PC-3 (cell line): ENCODE measurements around the gene CNPY1. TPM values are rescaled to one million over a fixed set of nuclear protein-coding genes. Genes with fewer than 3 reads are reported as not detected.

Experiments
- ATAC-seq: fragments of 200-7000 bp; cut with Tn5 transposase; 2 replicates; pipeline ENCODE4 v1.9.1; 2020; ENCODE audit warnings: mild to moderate bottlenecking, moderate library complexity
- BruUV-seq: library from RNA; stranded (reverse); fragments of 400-500 nt; replicated peaks from 2 replicates; lab custom pipeline; 2021; lab: Mats Ljungman, UMichigan
- CTCF ChIA-PET: fragments of 300-600 bp; sonication (Branson Sonifier 250); formaldehyde crosslinking; loops from one replicate; lab custom pipeline; 2022; ENCODE audit warnings: antibody characterized with exemption; lab: Charles Lee
- POLR2A ChIA-PET: fragments of 300-600 bp; sonication (Branson Sonifier 250); formaldehyde crosslinking; loops from one replicate; lab custom pipeline; 2022; ENCODE audit warnings: antibody characterized with exemption; ENCODE audit not compliant: unreplicated experiment; lab: Charles Lee
- DNase-seq: peaks from one replicate; pipeline ENCODE4 v3.0.0-alpha.2; 2015
- H2AFZ ChIP-seq: fragments of 300-600 bp; sonication (generic); 2 replicates; pipeline ENCODE4 v1.6.0; 2016; ENCODE audit warnings: antibody characterized with exemption, low read length
- H3F3A ChIP-seq: fragments of 300-600 bp; sonication (generic); one replicate; pipeline ENCODE4 v1.6.0; 2017; ENCODE audit warnings: antibody characterized with exemption, low read length, control low read depth, mild to moderate bottlenecking; ENCODE audit not compliant: unreplicated experiment
- H3K27ac ChIP-seq: fragments of 300-600 bp; sonication (generic); 2 replicates; pipeline ENCODE4 v1.5.1; 2016; ENCODE audit warnings: mild to moderate bottlenecking, low read length
- H3K27me3 ChIP-seq: fragments of 300-600 bp; sonication (generic); 2 replicates; pipeline ENCODE4 v1.6.1; 2016; ENCODE audit warnings: low read length, mixed read lengths
- H3K36me3 ChIP-seq: fragments of 300-600 bp; sonication (generic); 2 replicates; pipeline ENCODE4 v1.6.1; 2016; ENCODE audit warnings: low read depth, mixed run types, low read length, mixed read lengths
- H3K4me1 ChIP-seq: fragments of 300-600 bp; sonication (generic); 2 replicates; pipeline ENCODE4 v1.5.1; 2016; ENCODE audit warnings: low read length; ENCODE audit not compliant: insufficient read depth
- H3K4me2 ChIP-seq: fragments of 300-600 bp; sonication (generic); 2 replicates; pipeline ENCODE4 v1.6.0; 2016; ENCODE audit warnings: low read length
- H3K4me3 ChIP-seq: fragments of 300-600 bp; sonication (generic); 2 replicates; pipeline ENCODE4 v1.5.1; 2016; ENCODE audit warnings: mild to moderate bottlenecking, low read length, mixed read lengths
- H3K79me2 ChIP-seq: fragments of 300-600 bp; sonication (generic); 2 replicates; pipeline ENCODE4 v1.6.1; 2017; ENCODE audit warnings: low read length, mixed read lengths
- H3K9ac ChIP-seq: fragments of 300-600 bp; sonication (generic); 2 replicates; pipeline ENCODE4 v1.6.0; 2016; ENCODE audit warnings: mild to moderate bottlenecking, low read length
- H3K9me2 ChIP-seq: fragments of 300-600 bp; sonication (generic); replicated peaks from 2 replicates; pipeline ENCODE4 v1.6.1; 2016; ENCODE audit warnings: mixed run types, low read length, mixed read lengths
- H3K9me3 ChIP-seq: fragments of 300-600 bp; sonication (generic); 2 replicates; pipeline ENCODE4 v1.6.1; 2016; ENCODE audit warnings: low read length, mixed read lengths
- H4K20me1 ChIP-seq: fragments of 300-600 bp; sonication (generic); 2 replicates; pipeline ENCODE4 v1.6.1; 2016; ENCODE audit warnings: low read length, mixed read lengths
- EZH2 ChIP-seq: fragments of 300-600 bp; sonication (generic); IDR thresholded peaks from one replicate; pipeline ENCODE4 v1.6.1; 2017; ENCODE audit warnings: antibody characterized with exemption, mild to moderate bottlenecking, low read length; ENCODE audit not compliant: unreplicated experiment
- EZH2phosphoT487 ChIP-seq: fragments of 300-600 bp; sonication (generic); IDR thresholded peaks from 2 replicates; pipeline ENCODE4 v1.6.1; 2018; ENCODE audit warnings: mild to moderate bottlenecking, antibody characterized with exemption, low read length, borderline replicate concordance
- intact Hi-C: fragments of 100-400 bp; cut with micrococcal nuclease; formaldehyde crosslinking; loops from 2 replicates; pipeline ENCODE4 v1.9.0; 2023
- total RNA-seq: library from RNA; depleted of rRNA; stranded (reverse); fragments of >200 nt; gene quantifications from 2 replicates; pipeline ENCODE4 v1.2.3, GENCODE V29; 2014
- TF ChIP-seq, protein P1 (sequence below): fragments of 300-600 bp; sonication (generic); conservative IDR thresholded peaks from 2 replicates; pipeline ENCODE4 v1.5.1; 2017; ENCODE audit warnings: antibody characterized with exemption, low read depth, mild to moderate bottlenecking, low read length

The CNPY1 gene
- total RNA-seq, 1 experiment from 2014 or later = not detected

DNA sequence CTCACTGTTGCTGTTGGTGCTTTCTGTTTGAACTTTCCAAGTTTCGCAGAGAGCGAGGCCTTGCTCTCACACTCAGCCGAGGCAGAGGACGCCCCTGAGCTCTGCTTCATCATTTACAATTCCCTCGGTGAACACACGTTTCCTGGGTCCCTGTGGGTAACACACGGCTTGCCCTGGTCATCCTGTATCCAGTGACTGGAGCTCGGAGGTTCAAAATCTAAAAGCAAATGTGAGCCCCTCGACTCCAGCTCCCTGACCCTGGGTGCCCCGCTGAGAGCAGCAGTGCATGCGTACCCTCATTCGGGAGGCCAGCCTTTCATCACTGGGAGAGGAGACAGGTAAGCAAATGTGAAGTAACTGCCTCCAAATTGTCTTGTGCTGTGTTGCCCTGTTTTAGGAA, 5.8 kb downstream of the CNPY1 start:
- H3K4me2 ChIP-seq = no peak overlapping the region
- H4K20me1 ChIP-seq = no peaks in the 10 kb centered on the region
- no peak overlapping the region for H3K9ac ChIP-seq
- no peaks in the 10 kb centered on the region for H3F3A ChIP-seq
- CTCF ChIA-PET = no interaction called here
- DNase-seq = no peak
- no peaks in the 10 kb centered on the region for H3K4me1 ChIP-seq
- ATAC-seq = no peak
- no peak overlapping the region for H3K4me3 ChIP-seq
- no peaks in the 10 kb centered on the region for H3K9me2 ChIP-seq
- H3K9me3 ChIP-seq = no peaks in the 10 kb centered on the region
- TF ChIP-seq, protein P1, sequence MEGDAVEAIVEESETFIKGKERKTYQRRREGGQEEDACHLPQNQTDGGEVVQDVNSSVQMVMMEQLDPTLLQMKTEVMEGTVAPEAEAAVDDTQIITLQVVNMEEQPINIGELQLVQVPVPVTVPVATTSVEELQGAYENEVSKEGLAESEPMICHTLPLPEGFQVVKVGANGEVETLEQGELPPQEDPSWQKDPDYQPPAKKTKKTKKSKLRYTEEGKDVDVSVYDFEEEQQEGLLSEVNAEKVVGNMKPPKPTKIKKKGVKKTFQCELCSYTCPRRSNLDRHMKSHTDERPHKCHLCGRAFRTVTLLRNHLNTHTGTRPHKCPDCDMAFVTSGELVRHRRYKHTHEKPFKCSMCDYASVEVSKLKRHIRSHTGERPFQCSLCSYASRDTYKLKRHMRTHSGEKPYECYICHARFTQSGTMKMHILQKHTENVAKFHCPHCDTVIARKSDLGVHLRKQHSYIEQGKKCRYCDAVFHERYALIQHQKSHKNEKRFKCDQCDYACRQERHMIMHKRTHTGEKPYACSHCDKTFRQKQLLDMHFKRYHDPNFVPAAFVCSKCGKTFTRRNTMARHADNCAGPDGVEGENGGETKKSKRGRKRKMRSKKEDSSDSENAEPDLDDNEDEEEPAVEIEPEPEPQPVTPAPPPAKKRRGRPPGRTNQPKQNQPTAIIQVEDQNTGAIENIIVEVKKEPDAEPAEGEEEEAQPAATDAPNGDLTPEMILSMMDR = no peak
- TF ChIP-seq EZH2phosphoT487 (no peak), EZH2 (no peak)
- intact Hi-C loops = no loop called here
- no peak overlapping the region for H3K27ac ChIP-seq
- H3K27me3 ChIP-seq = peaks cover 64% of the 10 kb centered on the region
- no peak overlapping the region for H2AFZ ChIP-seq
- no TSS peak for BruUV-seq
- H3K36me3 ChIP-seq = no peaks in the 10 kb centered on the region
- no peaks in the 10 kb centered on the region for H3K79me2 ChIP-seq
- POLR2A ChIA-PET = no interaction called here

- H3K9me3 ChIP-seq = no peaks in the 10 kb centered on the region
- peaks cover 3% of the 10 kb centered on the region; the same call in 1 of the 2 replicates for H3K4me1 ChIP-seq
- no peak for TF ChIP-seq EZH2
- TF ChIP-seq, protein P1 = no peak
- no peak for TF ChIP-seq EZH2phosphoT487
- POLR2A ChIA-PET = no interaction called here
- no peak overlapping the region for H3K4me3 ChIP-seq
- DNase-seq (no peak), ATAC-seq (no peak)
- H4K20me1 ChIP-seq = no peaks in the 10 kb centered on the region
- CTCF ChIA-PET = no interaction called here
- H3K4me2 ChIP-seq = no peak overlapping the region
- no peak overlapping the region for H3K27ac ChIP-seq
- intact Hi-C loops = no loop called here
- peaks cover 68% of the 10 kb centered on the region for H3K27me3 ChIP-seq
- H3K9me2 ChIP-seq = no peaks in the 10 kb centered on the region
- H3K36me3 ChIP-seq = no peaks in the 10 kb centered on the region
- H2AFZ ChIP-seq = no peak overlapping the region
- H3F3A ChIP-seq = no peaks in the 10 kb centered on the region
- no peak overlapping the region for H3K9ac ChIP-seq
- BruUV-seq = no TSS peak
- no peaks in the 10 kb centered on the region for H3K79me2 ChIP-seq
Measured at GRCh38 chr7:155538293-155538692, 8.1 kb downstream of the CNPY1 start.

GRCh38 chr7:155536451-155536850, 9.9 kb downstream of the CNPY1 start:
- ChIA-PET POLR2A (no interaction called here), CTCF (no interaction called here)
- Histone ChIP-seq H3K9ac (no peak overlapping the region), H3K9me3 (no peaks in the 10 kb centered on the region), H3K36me3 (no peaks in the 10 kb centered on the region), H2AFZ (no peak overlapping the region), H3K9me2 (no peaks in the 10 kb centered on the region), H3K27me3 (peaks cover 67% of the 10 kb centered on the region), H3F3A (no peaks in the 10 kb centered on the region), H3K4me3 (no peak overlapping the region), H4K20me1 (no peaks in the 10 kb centered on the region), H3K27ac (no peak overlapping the region), H3K4me1 (peaks cover 16% of the 10 kb centered on the region), H3K4me2 (no peak overlapping the region), H3K79me2 (no peaks in the 10 kb centered on the region)
- TF ChIP-seq, protein P1 = no peak
- TF ChIP-seq EZH2 = no peak
- no peak for TF ChIP-seq EZH2phosphoT487
- intact Hi-C loops = no loop called here
- no peak for DNase-seq
- no peak for ATAC-seq
- BruUV-seq = no TSS peak
